COLO668 (cell line): ENCODE data around the gene MZF1.
"Not testable (repeated sequence)": the region's sequence is repeated elsewhere in the genome, so short reads cannot be mapped to it uniquely, and the experiment has no call there.

Source experiments
- DNase-seq: peaks from one replicate; lab custom pipeline; 2025; ENCODE audit not compliant: unreplicated experiment; lab: John Stamatoyannopoulos, UW

MZF1 gene

GRCh38 chr19:58572818-58573657, at the start of gene MZF1:
MZF1 (minus strand) TSS chr19:58573335; CDS start chr19:58571389, 1,946 bp downstream.
- no peak for DNase-seq

- DNase-seq, result not testable (repeated sequence)
Observed at GRCh38 chr19:58607213-58607612, 34.1 kb upstream of the MZF1 start.

GRCh38 chr19:58606251-58606896, 33.2 kb upstream of the MZF1 start:
- DNase-seq, result not testable (repeated sequence)

GRCh38 chr19:58586133-58586765, 13.1 kb upstream of the MZF1 start:
- no peak for DNase-seq

- no peak for DNase-seq
Observed at GRCh38 chr19:58585442-58586132, 12.5 kb upstream of the MZF1 start.

GRCh38 chr19:58584498-58585441, 11.6 kb upstream of the MZF1 start:
- DNase-seq, result no peak

GRCh38 chr19:58582985-58583384, 9.8 kb upstream of the MZF1 start:
- no peak for DNase-seq

GRCh38 chr19:58581227-58582141, 8.3 kb upstream of the MZF1 start:
- DNase-seq, result no peak

- no peak for DNase-seq
Observed at GRCh38 chr19:58579473-58580142, 6.5 kb upstream of the MZF1 start.

- DNase-seq, result no peak
Observed at GRCh38 chr19:58578012-58578925, 5.1 kb upstream of the MZF1 start.

- DNase-seq, result not testable (repeated sequence)
Observed at GRCh38 chr19:58577581-58577980, 4.4 kb upstream of the MZF1 start.

GRCh38 chr19:58575183-58576041, 2.3 kb upstream of the MZF1 start:
- DNase-seq, result no peak

- DNase-seq, result no peak
Observed at GRCh38 chr19:58573658-58574164, 576 bp upstream of the MZF1 start.

- no peak for DNase-seq
Observed at GRCh38 chr19:58572026-58572817, 913 bp downstream of the MZF1 start.

- DNase-seq, result no peak
Observed at GRCh38 chr19:58571575-58571947, 1.6 kb downstream of the MZF1 start.
